ENCODE measurements around the gene MRPL14.

Gene MRPL14

GRCh38 chr6:44157152-44157521 is 29.9 kb upstream of the MRPL14 start:
- DNase-seq (ENCODE audit: extremely low read depth, low read depth) = no peak
- TF ChIP-seq, protein P1, sequence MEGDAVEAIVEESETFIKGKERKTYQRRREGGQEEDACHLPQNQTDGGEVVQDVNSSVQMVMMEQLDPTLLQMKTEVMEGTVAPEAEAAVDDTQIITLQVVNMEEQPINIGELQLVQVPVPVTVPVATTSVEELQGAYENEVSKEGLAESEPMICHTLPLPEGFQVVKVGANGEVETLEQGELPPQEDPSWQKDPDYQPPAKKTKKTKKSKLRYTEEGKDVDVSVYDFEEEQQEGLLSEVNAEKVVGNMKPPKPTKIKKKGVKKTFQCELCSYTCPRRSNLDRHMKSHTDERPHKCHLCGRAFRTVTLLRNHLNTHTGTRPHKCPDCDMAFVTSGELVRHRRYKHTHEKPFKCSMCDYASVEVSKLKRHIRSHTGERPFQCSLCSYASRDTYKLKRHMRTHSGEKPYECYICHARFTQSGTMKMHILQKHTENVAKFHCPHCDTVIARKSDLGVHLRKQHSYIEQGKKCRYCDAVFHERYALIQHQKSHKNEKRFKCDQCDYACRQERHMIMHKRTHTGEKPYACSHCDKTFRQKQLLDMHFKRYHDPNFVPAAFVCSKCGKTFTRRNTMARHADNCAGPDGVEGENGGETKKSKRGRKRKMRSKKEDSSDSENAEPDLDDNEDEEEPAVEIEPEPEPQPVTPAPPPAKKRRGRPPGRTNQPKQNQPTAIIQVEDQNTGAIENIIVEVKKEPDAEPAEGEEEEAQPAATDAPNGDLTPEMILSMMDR (IDR thresholded peaks at IDR 0.05; ENCODE audit: low read depth, low read length, missing control alignments) = no peak
- H3K4me3 ChIP-seq (replicated peaks; ENCODE audit: low read depth, low read length) = no peak overlapping the region

GRCh38 chr6:44156494-44157151 is 29.4 kb upstream of the MRPL14 start:
- TF ChIP-seq, protein P1 (IDR thresholded peaks at IDR 0.05; ENCODE audit: low read depth, low read length, missing control alignments) = no peak
- H3K4me3 ChIP-seq (replicated peaks; ENCODE audit: low read depth, low read length) = no peak overlapping the region
- no peak for DNase-seq (ENCODE audit: extremely low read depth, low read depth)

GRCh38 chr6:44154067-44154466 is 26.8 kb upstream of the MRPL14 start:
- TF ChIP-seq, protein P1 (IDR thresholded peaks at IDR 0.05; ENCODE audit: low read depth, low read length, missing control alignments) = no peak
- H3K4me3 ChIP-seq (replicated peaks; ENCODE audit: low read depth, low read length) = no peak overlapping the region

GRCh38 chr6:44152533-44152932 is 25.3 kb upstream of the MRPL14 start:
- no peak for DNase-seq (ENCODE audit: extremely low read depth, low read depth)
- TF ChIP-seq, protein P1 (IDR thresholded peaks at IDR 0.05; ENCODE audit: low read depth, low read length, missing control alignments) = no peak
- no peak overlapping the region for H3K4me3 ChIP-seq (replicated peaks; ENCODE audit: low read depth, low read length)

More at GRCh38 chr6:44154067-44154466, 26.8 kb upstream of the MRPL14 start:
- no peak for DNase-seq (ENCODE audit: extremely low read depth, low read depth)

- TF ChIP-seq, protein P1 (IDR thresholded peaks at IDR 0.05; ENCODE audit: low read depth, low read length, missing control alignments) = no peak
- H3K4me3 ChIP-seq (replicated peaks; ENCODE audit: low read depth, low read length) = no peak overlapping the region
- no peak for DNase-seq (ENCODE audit: extremely low read depth, low read depth)
Observed at GRCh38 chr6:44152109-44152461, 24.8 kb upstream of the MRPL14 start.

DNA sequence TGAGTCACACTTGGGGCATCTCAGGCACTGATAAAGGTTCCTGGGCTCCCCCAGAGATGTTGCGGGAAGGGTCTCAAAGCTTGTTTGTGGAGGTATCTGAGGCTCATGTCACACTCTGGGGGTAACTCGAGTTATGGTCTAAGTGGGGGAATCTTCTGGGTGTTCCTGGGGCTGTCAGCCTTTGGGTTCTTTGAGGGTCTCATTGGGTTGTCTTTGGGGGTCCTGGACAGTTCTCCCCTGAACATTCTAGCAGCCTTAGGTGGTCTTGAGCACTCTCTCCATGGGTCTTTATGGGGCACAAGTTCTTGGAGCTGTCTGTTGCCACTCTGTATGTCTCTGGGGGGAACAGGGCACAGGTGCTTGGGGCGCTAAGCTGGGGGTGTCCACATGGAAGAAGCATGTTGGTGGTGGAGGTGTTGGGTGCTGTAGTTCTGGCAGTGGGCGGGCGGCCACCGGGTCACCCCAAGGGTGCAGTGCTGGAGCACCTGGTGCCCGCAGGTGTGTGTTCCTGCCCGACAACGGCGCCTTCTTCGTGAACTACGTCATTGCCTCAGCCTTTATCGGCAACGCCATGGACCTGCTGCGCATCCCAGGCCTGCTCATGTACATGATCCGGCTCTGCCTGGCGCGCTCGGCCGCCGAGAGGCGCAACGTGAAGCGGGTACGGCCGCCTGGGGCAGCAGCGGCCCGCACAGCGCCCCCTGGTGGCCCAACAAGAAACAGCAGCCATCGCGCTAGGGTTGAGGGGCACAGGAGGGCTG is 24.3 kb upstream of the MRPL14 start:
- DNase-seq (ENCODE audit: extremely low read depth, low read depth) = no peak
- no peak overlapping the region for H3K4me3 ChIP-seq (replicated peaks; ENCODE audit: low read depth, low read length)
- TF ChIP-seq, protein P1 (IDR thresholded peaks at IDR 0.05; ENCODE audit: low read depth, low read length, missing control alignments) = peak; percentile 98

Data from HFF-Myc (cell line).